HG03558 (cell line): ENCODE data around the gene CYLD.

Source experiments
- ATAC-seq: cut with Tn5 transposase; IDR thresholded peaks from one replicate; pipeline ENCODE4 v1.9.1; 2021; ENCODE audit warnings: moderate number of reproducible peaks; ENCODE audit not compliant: unreplicated experiment; ENCODE audit errors: extremely low read depth

The CYLD gene

GRCh38 chr16:50774405-50774804 lies 32.5 kb downstream of the CYLD start:
- ATAC-seq: no peak

- ATAC-seq: no peak
Measured at GRCh38 chr16:50774960-50775359, 33.1 kb downstream of the CYLD start.

- no peak for ATAC-seq
Measured at GRCh38 chr16:50776037-50776436, 34.2 kb downstream of the CYLD start.

DNA sequence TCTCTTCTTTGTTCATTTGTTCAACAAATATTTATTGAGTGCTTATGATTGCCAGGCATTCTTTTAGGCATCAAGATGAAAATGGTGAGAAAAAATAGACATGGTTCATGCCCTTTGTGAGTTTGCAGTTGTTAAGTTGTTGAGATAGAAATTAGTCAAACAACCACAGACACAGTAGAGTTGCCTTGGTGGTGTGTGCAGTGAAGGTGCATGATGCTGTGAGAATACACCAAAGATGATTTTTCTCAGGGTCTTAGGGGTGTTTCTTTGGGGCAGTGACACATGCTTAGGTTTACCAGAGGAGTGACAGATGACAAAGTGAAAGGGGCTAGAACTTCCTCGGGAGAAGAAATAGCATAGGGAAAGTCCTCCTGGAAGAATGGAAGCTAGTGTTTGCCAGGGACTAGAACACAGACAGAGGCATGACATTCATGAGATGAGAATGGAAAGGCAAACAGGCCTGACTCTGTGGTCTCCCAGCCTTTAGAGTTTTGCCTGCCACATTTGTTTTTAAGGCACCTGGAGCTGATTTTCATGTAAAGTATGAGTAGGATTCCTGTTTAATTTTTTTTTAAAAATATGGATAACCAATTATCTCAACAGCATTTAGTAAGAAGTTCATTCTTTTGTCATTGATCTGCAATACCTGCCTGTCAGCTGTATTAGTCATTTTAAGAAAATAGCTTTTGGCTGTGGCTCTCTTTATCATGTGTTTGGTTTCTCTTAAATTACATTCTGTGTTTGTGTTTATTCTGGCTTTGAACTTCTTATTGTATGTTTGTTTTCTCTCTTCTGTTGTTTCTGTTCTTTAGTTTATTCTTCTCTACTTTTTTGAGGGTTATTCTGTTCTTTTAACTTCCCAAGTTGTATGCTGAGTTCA lies 36.6 kb downstream of the CYLD start:
- no peak for ATAC-seq

DNA sequence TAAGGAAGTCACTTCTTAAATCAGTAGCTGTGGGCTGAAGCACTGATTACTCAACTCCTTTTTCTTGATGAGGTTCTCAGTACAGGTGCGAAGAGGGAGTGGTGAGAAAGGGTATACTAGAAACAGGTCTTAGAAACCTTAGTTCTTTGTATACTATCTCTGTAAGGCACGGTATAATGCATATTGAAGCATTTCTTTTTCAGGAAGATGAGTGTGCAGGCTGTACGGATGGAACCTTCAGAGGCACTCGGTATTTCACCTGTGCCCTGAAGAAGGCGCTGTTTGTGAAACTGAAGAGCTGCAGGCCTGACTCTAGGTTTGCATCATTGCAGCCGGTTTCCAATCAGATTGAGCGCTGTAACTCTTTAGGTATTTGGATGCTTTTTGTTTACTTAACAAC lies 39.2 kb downstream of the CYLD start:
- no peak for ATAC-seq

DNA sequence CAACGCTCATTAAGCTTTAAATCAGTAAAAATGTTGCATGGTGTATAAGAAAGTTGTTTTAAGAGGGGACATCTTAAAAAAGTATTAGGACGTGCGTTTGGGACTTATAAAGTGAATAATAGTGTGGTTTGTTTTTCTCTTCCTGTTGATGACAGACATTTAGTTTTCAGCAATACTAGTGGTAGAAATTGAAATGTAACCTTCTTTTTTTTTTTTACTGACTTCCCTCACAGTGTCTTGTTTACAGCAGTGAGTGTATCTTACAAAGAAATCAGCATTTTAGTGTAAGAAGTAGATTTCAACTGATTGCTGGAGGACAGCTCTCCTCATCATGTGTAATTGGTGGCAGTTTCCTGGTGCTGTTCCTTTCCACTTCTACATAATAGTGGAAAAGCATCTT lies 39.6 kb downstream of the CYLD start:
- no peak for ATAC-seq

DNA sequence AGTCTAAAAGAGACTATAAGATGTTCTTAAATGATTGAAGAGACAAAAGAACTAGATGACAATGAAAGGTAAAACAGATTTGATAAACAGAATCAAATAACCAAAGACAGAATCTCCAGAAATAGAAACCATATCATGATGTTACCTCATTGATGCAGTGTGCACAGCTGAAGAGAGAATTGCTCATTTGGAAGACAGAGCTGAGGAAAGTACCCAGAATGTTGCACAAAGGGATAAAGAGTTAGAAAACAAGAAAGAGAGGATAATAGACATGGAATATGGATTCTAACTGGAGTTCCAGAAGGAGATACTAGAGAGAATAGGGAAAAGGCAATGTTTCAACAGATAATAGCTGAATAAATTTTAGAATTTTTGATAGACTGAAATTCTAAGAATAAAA lies 47.9 kb downstream of the CYLD start:
- ATAC-seq: no peak

- no peak for ATAC-seq
Measured at GRCh38 chr16:50791522-50791921, 49.6 kb downstream of the CYLD start.

- no peak for ATAC-seq
Measured at GRCh38 chr16:50796829-50797228, 54.9 kb downstream of the CYLD start.

DNA sequence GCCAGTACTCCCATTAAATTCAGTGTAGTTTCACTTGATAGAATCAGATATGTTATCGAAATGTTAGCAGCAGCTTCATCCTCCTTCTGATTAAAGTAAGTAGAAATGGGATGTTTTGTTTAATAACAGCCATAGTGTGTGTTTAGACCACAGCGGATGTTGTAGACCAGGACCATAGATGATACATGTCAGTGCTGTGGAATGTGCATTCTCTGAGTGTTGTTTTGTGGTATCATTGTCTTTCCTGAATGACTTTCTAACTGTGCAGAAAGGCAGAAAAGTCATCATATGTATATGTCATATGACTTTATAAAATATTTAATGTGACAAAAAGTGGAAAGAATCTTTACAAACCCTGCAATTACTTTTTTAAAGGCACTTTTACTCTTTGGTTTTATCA lies 55.6 kb downstream of the CYLD start:
- no peak for ATAC-seq

DNA sequence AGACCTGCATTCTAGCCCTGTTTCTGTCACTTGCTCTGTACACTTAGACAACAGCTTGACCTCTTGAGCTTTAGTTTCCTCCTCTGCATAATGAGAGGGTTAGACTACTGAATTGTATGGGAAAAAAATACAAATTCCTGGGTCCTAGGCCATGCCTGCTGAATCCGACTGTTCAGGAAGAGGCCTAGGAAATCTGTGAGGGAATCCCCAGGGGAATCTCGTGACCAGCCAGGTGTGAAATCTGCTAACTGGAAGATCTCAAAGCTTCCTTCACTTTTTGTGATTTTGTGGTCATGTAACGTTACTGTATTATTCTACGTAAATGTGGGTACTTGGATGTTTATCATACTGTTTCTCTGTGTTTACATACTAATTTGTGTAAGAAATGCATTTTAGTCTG lies 58.2 kb downstream of the CYLD start:
- ATAC-seq: no peak

DNA sequence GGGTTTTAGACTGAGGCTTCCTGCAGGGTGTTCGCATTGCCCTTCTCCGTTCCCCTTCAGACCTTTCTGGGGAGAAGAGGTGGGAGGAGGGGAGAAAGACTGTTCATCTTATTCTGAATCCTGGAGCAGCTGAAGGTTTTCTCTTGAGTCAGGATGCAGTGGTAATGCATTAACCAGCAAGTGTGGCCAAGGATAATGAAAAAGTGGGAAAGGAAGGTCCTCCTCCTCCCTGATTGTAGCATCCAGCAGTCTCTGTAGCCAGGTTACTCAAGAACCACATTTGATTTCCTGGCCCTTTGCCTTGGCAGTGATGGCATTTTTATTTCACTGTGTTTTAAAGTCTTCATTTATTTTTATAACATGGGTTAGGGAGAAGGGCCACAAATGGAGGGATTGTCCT lies 59.1 kb downstream of the CYLD start:
- ATAC-seq: no peak

- ATAC-seq: no peak
Measured at GRCh38 chr16:50802000-50802399, 60.1 kb downstream of the CYLD start.

- ATAC-seq: no peak
Measured at GRCh38 chr16:50802961-50803360, 61.1 kb downstream of the CYLD start.

- no peak for ATAC-seq
Measured at GRCh38 chr16:50804290-50804907, 62.5 kb downstream of the CYLD start.

- ATAC-seq: peak; percentile 60
Measured at GRCh38 chr16:50806099-50807062, 64.5 kb downstream of the CYLD start.

DNA sequence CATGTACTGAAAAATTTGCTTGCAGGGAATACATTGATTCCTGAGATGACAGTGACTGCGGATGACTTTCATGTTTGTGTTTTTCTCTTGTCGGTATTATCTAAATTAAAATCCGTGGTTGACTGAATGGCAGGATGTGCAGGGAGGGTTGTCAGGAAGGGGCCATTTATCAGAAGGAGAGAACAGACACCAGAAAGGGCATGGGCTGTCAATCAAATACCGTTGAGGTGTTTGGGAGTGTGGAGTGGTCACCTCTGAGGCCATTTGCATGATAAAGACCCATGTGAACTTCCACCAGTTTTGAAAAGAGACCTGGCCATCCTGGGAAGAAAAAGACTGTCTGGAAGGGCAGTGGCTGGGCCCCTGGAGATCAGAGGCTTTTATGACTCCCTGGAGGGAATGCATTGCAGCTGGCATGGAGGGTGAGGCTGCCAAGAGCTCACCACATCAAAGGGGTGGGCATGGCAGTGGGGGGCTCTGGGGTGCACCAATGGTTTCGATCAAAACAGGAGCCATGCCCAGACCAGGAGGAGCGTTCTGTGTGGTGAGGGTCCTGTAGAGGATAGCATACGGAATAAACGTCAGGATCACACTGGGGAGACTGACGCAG lies 67.1 kb downstream of the CYLD start:
- ATAC-seq: no peak

GRCh38 chr16:50809561-50809960 lies 67.7 kb downstream of the CYLD start:
- ATAC-seq: peak; percentile 43

DNA sequence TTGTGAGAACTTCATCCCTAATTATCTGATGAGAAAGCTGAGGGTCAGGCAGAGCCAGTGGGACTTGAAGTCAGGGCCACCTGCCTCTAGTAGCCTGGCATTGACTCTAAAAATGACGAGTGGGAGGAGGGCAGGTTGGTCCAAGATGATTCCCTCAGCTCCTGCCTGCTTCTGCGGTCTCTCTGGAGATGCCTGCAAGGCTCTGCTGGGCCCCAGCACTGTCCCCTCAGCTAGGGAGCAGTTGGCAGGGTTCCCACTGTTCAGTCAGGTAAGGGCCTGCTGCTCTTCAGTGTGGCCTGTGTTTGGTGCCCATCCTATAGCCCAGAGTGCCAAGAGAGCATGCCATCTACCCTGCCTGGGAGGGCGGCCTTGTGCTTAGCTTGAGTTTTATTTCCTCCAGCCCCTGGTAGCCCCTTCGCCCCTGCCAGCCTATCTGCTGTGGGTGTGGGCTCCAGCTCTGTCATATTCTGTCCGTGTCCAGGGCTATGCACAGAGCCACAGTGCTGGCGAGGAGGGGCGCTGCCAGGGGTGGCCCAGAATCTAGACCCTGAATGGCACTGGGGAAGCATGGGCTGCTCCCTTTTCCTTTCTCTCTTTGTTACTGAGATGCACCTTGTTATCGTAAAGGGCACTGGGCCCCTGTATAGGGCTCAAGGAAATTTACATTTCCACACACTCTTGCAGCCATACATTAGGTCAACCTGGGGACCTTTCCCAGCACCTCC lies 68.5 kb downstream of the CYLD start:
- no peak for ATAC-seq

DNA sequence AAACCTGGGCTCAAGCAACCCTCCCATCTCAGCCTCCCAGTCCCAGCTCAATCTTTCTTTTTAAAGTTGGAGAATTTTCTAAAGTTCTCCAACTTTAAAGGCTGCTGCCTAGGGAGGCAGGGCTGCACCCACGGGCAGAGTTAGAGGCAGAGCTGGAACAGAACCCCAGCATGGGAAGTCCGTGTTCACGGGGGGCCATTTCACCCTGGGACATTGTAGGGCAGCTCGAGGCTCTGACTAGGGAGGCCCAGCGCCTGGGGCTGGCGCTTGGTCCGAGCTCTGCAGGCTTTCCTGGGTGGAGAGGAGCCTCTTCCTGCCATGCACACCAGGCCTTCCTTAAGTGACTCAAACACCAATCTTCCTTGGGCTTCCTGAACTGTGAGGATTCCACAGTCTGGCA lies 70.2 kb downstream of the CYLD start:
- no peak for ATAC-seq
